Measurements from ENCODE around the gene KRTAP21-2.

DNA sequence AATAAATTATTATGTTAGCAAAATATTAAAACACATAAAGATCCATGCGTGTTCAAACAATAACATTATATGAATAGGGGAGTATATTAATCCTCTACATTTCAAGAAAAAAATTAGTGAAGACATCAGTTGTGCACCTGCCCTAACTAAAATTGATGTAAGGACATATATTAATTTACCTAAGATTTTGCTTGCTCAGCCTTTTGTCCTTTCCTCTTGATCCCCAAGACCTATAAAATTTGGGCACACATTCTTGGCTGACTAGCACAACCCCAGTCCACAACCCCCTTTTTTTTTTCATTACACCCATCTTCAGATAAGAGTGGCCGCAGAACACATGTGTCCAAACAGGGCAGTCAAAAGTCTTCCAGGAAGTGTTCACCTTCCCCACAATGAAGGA is 6.6 kb downstream of the KRTAP21-2 start:
- TF ChIP-seq, protein P1, sequence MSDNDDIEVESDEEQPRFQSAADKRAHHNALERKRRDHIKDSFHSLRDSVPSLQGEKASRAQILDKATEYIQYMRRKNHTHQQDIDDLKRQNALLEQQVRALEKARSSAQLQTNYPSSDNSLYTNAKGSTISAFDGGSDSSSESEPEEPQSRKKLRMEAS (IDR thresholded peaks at IDR 0.05; ENCODE audit: low read depth, low read length) = no peak
- TF ChIP-seq POLR2A (IDR thresholded peaks at IDR 0.05; ENCODE audit: extremely low read depth, insufficient read length) (no peak), MYC (IDR thresholded peaks at IDR 0.05; ENCODE audit: low read depth, low read length) (no peak)
- TF ChIP-seq, protein P2, sequence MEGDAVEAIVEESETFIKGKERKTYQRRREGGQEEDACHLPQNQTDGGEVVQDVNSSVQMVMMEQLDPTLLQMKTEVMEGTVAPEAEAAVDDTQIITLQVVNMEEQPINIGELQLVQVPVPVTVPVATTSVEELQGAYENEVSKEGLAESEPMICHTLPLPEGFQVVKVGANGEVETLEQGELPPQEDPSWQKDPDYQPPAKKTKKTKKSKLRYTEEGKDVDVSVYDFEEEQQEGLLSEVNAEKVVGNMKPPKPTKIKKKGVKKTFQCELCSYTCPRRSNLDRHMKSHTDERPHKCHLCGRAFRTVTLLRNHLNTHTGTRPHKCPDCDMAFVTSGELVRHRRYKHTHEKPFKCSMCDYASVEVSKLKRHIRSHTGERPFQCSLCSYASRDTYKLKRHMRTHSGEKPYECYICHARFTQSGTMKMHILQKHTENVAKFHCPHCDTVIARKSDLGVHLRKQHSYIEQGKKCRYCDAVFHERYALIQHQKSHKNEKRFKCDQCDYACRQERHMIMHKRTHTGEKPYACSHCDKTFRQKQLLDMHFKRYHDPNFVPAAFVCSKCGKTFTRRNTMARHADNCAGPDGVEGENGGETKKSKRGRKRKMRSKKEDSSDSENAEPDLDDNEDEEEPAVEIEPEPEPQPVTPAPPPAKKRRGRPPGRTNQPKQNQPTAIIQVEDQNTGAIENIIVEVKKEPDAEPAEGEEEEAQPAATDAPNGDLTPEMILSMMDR (IDR thresholded peaks at IDR 0.05; ENCODE audit: low read depth, low read length) = no peak

All from NB4 (cell line).